ENCODE results near the gene MED13L. TPM values are rescaled to one million over a fixed set of nuclear protein-coding genes. Genes with fewer than 3 reads are reported as not detected.

MED13L gene
- total RNA-seq, 1 experiment from 2014 or later, result 94.1 TPM

- Histone ChIP-seq H3K4me1 (ENCODE audit: insufficient read depth, low read length, poor library complexity, severe bottlenecking) (peaks cover 45% of the 10 kb centered on the region), H3K36me3 (ENCODE audit: insufficient read depth, low read length, poor library complexity, severe bottlenecking) (no peaks in the 10 kb centered on the region), H3K27ac (ENCODE audit: low read depth, low read length, poor library complexity, severe bottlenecking) (no peak overlapping the region), H3K9me3 (ENCODE audit: low read depth, low read length, poor library complexity, severe bottlenecking) (no peaks in the 10 kb centered on the region), H3K27me3 (replicated peaks; ENCODE audit: insufficient read depth, low read depth, low read length, poor library complexity) (no peaks in the 10 kb centered on the region), H3K4me3 (ENCODE audit: low read depth, low read length, poor library complexity, severe bottlenecking) (no peak overlapping the region)
- intact Hi-C loops (cut with micrococcal nuclease; ENCODE audit: unreplicated experiment), result no loop called here
- BruUV-seq (replicated peaks), result no TSS peak
- no peak for TF ChIP-seq EZH2 (IDR thresholded peaks at IDR 0.05; ENCODE audit: borderline replicate concordance, low read depth, low read length, poor library complexity, severe bottlenecking)
- TF ChIP-seq CTCF (conservative IDR thresholded peaks at IDR 0.05; ENCODE audit: low read depth, low read length), result no peak
- no peak for DNase-seq (ENCODE audit: low spot score)
- CTCF ChIA-PET, result no interaction called here
- POLR2A ChIA-PET (ENCODE audit: low non-redundant PET), result no interaction called here
Measured at GRCh38 chr12:116070444-116070843, 207.0 kb downstream of the MED13L start.

- peaks cover 44% of the 10 kb centered on the region for H3K4me1 ChIP-seq (ENCODE audit: insufficient read depth, low read length, poor library complexity, severe bottlenecking)
- no peak for DNase-seq (ENCODE audit: low spot score)
- ChIA-PET POLR2A (ENCODE audit: low non-redundant PET) (no interaction called here), CTCF (no interaction called here)
- H3K27ac ChIP-seq (ENCODE audit: low read depth, low read length, poor library complexity, severe bottlenecking), result no peak overlapping the region
- H3K9me3 ChIP-seq (ENCODE audit: low read depth, low read length, poor library complexity, severe bottlenecking), result no peaks in the 10 kb centered on the region
- no peak overlapping the region for H3K4me3 ChIP-seq (ENCODE audit: low read depth, low read length, poor library complexity, severe bottlenecking)
- intact Hi-C loops (cut with micrococcal nuclease; ENCODE audit: unreplicated experiment), result loop anchor here (5.0 kb wide), 1 partner anchor 207 kb away; the partner anchor contains the start of gene MED13L
- BruUV-seq (replicated peaks), result no TSS peak
- no peaks in the 10 kb centered on the region for H3K36me3 ChIP-seq (ENCODE audit: insufficient read depth, low read length, poor library complexity, severe bottlenecking)
- no peak for TF ChIP-seq EZH2 (IDR thresholded peaks at IDR 0.05; ENCODE audit: borderline replicate concordance, low read depth, low read length, poor library complexity, severe bottlenecking)
- no peak for TF ChIP-seq CTCF (conservative IDR thresholded peaks at IDR 0.05; ENCODE audit: low read depth, low read length)
- H3K27me3 ChIP-seq (replicated peaks; ENCODE audit: insufficient read depth, low read depth, low read length, poor library complexity), result no peaks in the 10 kb centered on the region
Measured at GRCh38 chr12:116069943-116070342, 207.6 kb downstream of the MED13L start.

- no peaks in the 10 kb centered on the region for H3K27me3 ChIP-seq (replicated peaks; ENCODE audit: insufficient read depth, low read depth, low read length, poor library complexity)
- H3K4me1 ChIP-seq (ENCODE audit: insufficient read depth, low read length, poor library complexity, severe bottlenecking), result peaks cover 38% of the 10 kb centered on the region
- H3K36me3 ChIP-seq (ENCODE audit: insufficient read depth, low read length, poor library complexity, severe bottlenecking), result no peaks in the 10 kb centered on the region
- intact Hi-C loops (cut with micrococcal nuclease; ENCODE audit: unreplicated experiment), result loop anchor here (5.0 kb wide), 1 partner anchor 208 kb away; the partner anchor contains the start of gene MED13L
- H3K4me3 ChIP-seq (ENCODE audit: low read depth, low read length, poor library complexity, severe bottlenecking), result no peak overlapping the region
- no peaks in the 10 kb centered on the region for H3K9me3 ChIP-seq (ENCODE audit: low read depth, low read length, poor library complexity, severe bottlenecking)
- POLR2A ChIA-PET (ENCODE audit: low non-redundant PET), result no interaction called here
- DNase-seq (ENCODE audit: low spot score), result no peak
- BruUV-seq (replicated peaks), result no TSS peak
- TF ChIP-seq EZH2 (IDR thresholded peaks at IDR 0.05; ENCODE audit: borderline replicate concordance, low read depth, low read length, poor library complexity, severe bottlenecking) (no peak), CTCF (conservative IDR thresholded peaks at IDR 0.05; ENCODE audit: low read depth, low read length) (no peak)
- CTCF ChIA-PET, result interaction anchor here (0.6 kb wide), 1 partner anchor 51 kb away, joined by 3 read pairs; no protein-coding TSS in a partner anchor
- no peak overlapping the region for H3K27ac ChIP-seq (ENCODE audit: low read depth, low read length, poor library complexity, severe bottlenecking)
Measured at GRCh38 chr12:116068853-116069252, 208.6 kb downstream of the MED13L start.

All from A673 (cell line).